ENCODE data around the gene GREB1L. TPM values are rescaled to one million over a fixed set of nuclear protein-coding genes. Genes with fewer than 3 reads are reported as not detected.

Gene GREB1L
- polyA plus RNA-seq, 2 of the 4 experiments (the other 2 are of a cell fraction): 1.4 to 2.8 TPM

- CTCF ChIA-PET: no interaction called here
- TF ChIP-seq, protein P1, sequence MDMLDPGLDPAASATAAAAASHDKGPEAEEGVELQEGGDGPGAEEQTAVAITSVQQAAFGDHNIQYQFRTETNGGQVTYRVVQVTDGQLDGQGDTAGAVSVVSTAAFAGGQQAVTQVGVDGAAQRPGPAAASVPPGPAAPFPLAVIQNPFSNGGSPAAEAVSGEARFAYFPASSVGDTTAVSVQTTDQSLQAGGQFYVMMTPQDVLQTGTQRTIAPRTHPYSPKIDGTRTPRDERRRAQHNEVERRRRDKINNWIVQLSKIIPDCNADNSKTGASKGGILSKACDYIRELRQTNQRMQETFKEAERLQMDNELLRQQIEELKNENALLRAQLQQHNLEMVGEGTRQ (IDR thresholded peaks at IDR 0.05): no peak
- TF ChIP-seq RFX5 (IDR thresholded peaks at IDR 0.05) (no peak), MAFK (IDR thresholded peaks at IDR 0.05; ENCODE audit: partially characterized antibody) (no peak), SREBF2 (IDR thresholded peaks at IDR 0.05) (no peak), CEBPB (IDR thresholded peaks at IDR 0.05) (no peak), NR3C1 (IDR thresholded peaks at IDR 0.05) (no peak), PBX3 (IDR thresholded peaks at IDR 0.05) (no peak), HMGXB4 (CRISPR knock-in tag; IDR thresholded peaks at IDR 0.05; ENCODE audit: borderline replicate concordance) (no peak), RAD21 (conservative IDR thresholded peaks at IDR 0.05 in 1 of 2, IDR thresholded peaks at IDR 0.05 in 1 of 2) (no peak), HOXA7 (CRISPR knock-in tag; IDR thresholded peaks at IDR 0.05) (no peak), RARB (CRISPR knock-in tag; IDR thresholded peaks at IDR 0.05) (no peak), FOSL2 (IDR thresholded peaks at IDR 0.05) (no peak), FOSL2 (CRISPR knock-in tag; IDR thresholded peaks at IDR 0.05) (no peak), RNF2 (IDR thresholded peaks at IDR 0.05; ENCODE audit: borderline replicate concordance, low read depth) (no peak), CHD2 (IDR thresholded peaks at IDR 0.05; ENCODE audit: low read length, partially characterized antibody) (no peak), EHMT2 (IDR thresholded peaks at IDR 0.05; ENCODE audit: low read depth) (no peak), CBX2 (IDR thresholded peaks at IDR 0.05; ENCODE audit: borderline replicate concordance, low read depth) (no peak), KDM5A (IDR thresholded peaks at IDR 0.05) (no peak)
These were observed 160.2 kb downstream of the GREB1L start for GRCh38 chr18:21402272-21402671.

GRCh38 chr18:21404426-21404825, 162.4 kb downstream of the GREB1L start:
- Histone ChIP-seq H3K4me1 (no peaks in the 10 kb centered on the region), H3K4me2 (no peak overlapping the region), H3K27ac (no peak overlapping the region), H3K9me3 (no peaks in the 10 kb centered on the region), H3K4me3 (no peak overlapping the region)
- ChIA-PET POLR2A (no interaction called here), CTCF (no interaction called here)
- 100% methylated on average over 1 of the region's 1 CpG for WGBS (ENCODE audit: missing lambda C conversion rate)
- DNase-seq (ENCODE audit: low read depth in 1 of 2, low spot score in 1 of 2): no peak
- TF ChIP-seq RCOR1 (IDR thresholded peaks at IDR 0.05; ENCODE audit: low read depth, low read length) (no peak), EHF (CRISPR knock-in tag; IDR thresholded peaks at IDR 0.05) (no peak), ZSCAN20 (CRISPR knock-in tag; IDR thresholded peaks at IDR 0.05) (no peak), ZNF302 (CRISPR knock-in tag; IDR thresholded peaks at IDR 0.05) (no peak), EP300 (IDR thresholded peaks at IDR 0.05) (no peak), RFX5 (IDR thresholded peaks at IDR 0.05) (no peak), MYC (IDR thresholded peaks at IDR 0.05; ENCODE audit: borderline replicate concordance, low read length) (no peak), CHD4 (IDR thresholded peaks at IDR 0.05; ENCODE audit: borderline replicate concordance) (no peak), CEBPB (IDR thresholded peaks at IDR 0.05) (no peak)
- FAIRE-seq: no peak
- ATAC-seq: no peak

More at GRCh38 chr18:21402272-21402671, 160.2 kb downstream of the GREB1L start:
- H3K4me1 ChIP-seq: no peaks in the 10 kb centered on the region
- WGBS (ENCODE audit: missing lambda C conversion rate): 92% methylated on average over 1 of the region's 1 CpG
- ATAC-seq (no peak), DNase-seq (ENCODE audit: low read depth in 1 of 2, low spot score in 1 of 2) (no peak), FAIRE-seq (no peak)
- no peak overlapping the region for H3K4me3 ChIP-seq
- H3K4me2 ChIP-seq: no peak overlapping the region
- no peaks in the 10 kb centered on the region for H3K9me3 ChIP-seq
- POLR2A ChIA-PET: no interaction called here
- H3K27ac ChIP-seq: no peak overlapping the region

All from A549 (cell line).